Measurements from ENCODE around the gene TTC39B. TPM values are rescaled to one million over a fixed set of nuclear protein-coding genes. Genes with fewer than 3 reads are reported as not detected.
"Not testable (repeated sequence)": the region's sequence is repeated elsewhere in the genome, so short reads cannot be mapped to it uniquely, and the experiment has no call there.

The TTC39B gene
- total RNA-seq, 2 experiments from 2014 or later = 17.8 to 20.3 TPM

DNA sequence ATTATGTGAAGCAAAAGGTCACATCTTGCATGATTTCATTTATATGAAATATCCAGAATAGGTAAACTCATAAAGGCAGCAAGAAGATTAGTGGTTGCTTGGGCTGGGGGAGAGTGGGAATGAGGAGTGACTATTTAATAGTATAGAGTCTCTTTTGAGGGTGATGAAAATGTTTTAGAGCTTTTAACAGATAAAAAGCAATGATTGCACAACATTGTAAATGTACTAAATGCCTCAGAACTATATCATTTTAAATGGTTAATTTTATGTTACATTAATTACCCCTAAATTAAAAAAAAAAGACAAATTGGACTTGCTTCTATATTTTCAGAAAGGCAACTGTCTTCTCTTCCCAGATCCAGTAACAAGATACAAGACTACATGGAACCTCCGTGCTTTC, 21.9 kb upstream of the TTC39B start:
- no peak overlapping the region for H3K4me3 Mint-ChIP-seq
- H3K27ac Mint-ChIP-seq = no peak overlapping the region
- DNase-seq (no peak), ATAC-seq (no peak)
- no peaks in the 10 kb centered on the region for H3K4me1 Mint-ChIP-seq (ENCODE audit: low read depth)
- H3K27me3 Mint-ChIP-seq (ENCODE audit: low read depth) = peaks cover 3% of the 10 kb centered on the region
- ChIA-PET POLR2A (no interaction called here), CTCF (no interaction called here)
- peaks cover 6% of the 10 kb centered on the region for H3K9me3 Mint-ChIP-seq (ENCODE audit: insufficient read depth)
- H3K36me3 Mint-ChIP-seq (ENCODE audit: low read depth) = no peaks in the 10 kb centered on the region

DNA sequence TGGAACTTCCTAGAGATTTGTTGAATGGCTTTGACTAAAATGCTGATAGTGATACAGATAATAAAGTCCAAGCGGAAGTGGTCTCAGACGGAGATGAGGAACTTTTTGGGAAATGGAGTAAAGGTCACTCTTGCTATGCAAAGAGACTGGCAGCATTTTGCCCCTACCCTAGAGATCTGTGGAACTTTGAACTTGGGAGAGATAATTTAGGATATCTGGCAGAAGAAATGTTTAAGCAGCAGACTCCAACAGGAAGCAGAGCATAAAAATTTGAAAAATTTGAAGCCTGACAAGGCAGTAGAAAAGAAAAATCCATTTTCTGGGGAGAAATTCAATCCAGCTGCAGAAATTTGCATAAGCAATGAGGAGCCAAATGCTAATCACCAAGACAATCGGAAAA, 15.7 kb upstream of the TTC39B start:
- POLR2A ChIA-PET; H3K36me3 Mint-ChIP-seq (ENCODE audit: low read depth); H3K27ac Mint-ChIP-seq; DNase-seq; H3K4me1 Mint-ChIP-seq (ENCODE audit: low read depth); ATAC-seq; H3K27me3 Mint-ChIP-seq (ENCODE audit: low read depth); H3K4me3 Mint-ChIP-seq; CTCF ChIA-PET: not testable (repeated sequence)
- peaks cover 14% of the 10 kb centered on the region for H3K9me3 Mint-ChIP-seq (ENCODE audit: insufficient read depth)

DNA sequence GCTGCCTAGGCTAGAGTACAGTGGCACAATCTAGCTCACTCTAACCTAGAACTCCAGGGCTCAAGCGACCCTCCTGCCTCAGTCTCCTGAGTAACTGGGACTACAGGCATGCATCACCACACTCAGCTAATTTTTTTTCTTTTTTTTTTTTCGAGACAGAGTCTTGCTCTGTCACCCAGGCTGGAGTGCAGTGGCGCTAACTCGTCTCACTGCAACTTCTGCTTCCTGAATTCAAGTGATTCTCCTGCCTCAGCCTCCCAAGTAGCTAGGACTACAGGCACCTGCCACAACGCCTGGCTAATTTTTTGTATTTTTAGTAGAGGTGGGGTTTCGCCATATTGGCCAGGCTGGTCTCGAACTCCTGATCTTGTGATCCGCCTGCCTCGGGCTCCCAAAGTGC, 12.6 kb upstream of the TTC39B start:
- H3K36me3 Mint-ChIP-seq (ENCODE audit: low read depth); DNase-seq; POLR2A ChIA-PET; ATAC-seq; H3K27me3 Mint-ChIP-seq (ENCODE audit: low read depth); CTCF ChIA-PET; H3K4me3 Mint-ChIP-seq; H3K4me1 Mint-ChIP-seq (ENCODE audit: low read depth); H3K27ac Mint-ChIP-seq: not testable (repeated sequence)
- peaks cover 13% of the 10 kb centered on the region for H3K9me3 Mint-ChIP-seq (ENCODE audit: insufficient read depth)

DNA sequence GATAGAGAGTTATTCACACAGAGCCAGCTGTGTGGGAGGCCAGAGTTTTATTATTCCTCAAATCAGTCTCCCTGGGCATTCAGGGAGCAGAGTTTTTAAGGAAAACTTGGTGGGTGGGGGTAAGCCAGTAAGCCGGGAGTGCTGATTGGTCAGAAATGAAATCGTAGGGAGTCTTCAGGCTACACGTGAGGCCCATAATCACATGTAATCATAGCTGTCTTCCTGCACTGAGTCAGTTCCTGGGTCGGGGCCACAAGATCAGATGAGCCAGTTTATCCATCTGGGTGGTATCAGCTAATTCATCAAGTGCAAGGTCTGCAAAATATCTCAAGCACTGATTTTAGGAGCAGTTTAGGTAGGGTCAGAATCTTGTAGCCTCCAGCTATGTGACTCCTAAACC, 10.8 kb upstream of the TTC39B start:
- ChIA-PET POLR2A (no interaction called here), CTCF (interaction anchor here (0.8 kb wide), 1 partner anchor 14 kb away, joined by 3 read pairs; no protein-coding TSS in a partner anchor)
- DNase-seq (no peak), ATAC-seq (no peak)
- Mint-ChIP-seq H3K27me3 (ENCODE audit: low read depth) (no peaks in the 10 kb centered on the region), H3K27ac (no peak overlapping the region), H3K4me1 (ENCODE audit: low read depth) (no peaks in the 10 kb centered on the region), H3K9me3 (ENCODE audit: insufficient read depth) (peaks cover 6% of the 10 kb centered on the region), H3K36me3 (ENCODE audit: low read depth) (peaks cover 3% of the 10 kb centered on the region), H3K4me3 (no peak overlapping the region)

GRCh38 chr9:15311607-15312006, 4.6 kb upstream of the TTC39B start:
- H3K36me3 Mint-ChIP-seq (ENCODE audit: low read depth) = peaks cover 2% of the 10 kb centered on the region
- no peak overlapping the region for H3K4me3 Mint-ChIP-seq
- POLR2A ChIA-PET = interaction anchor here (1.1 kb wide), 1 partner anchor 12 kb away, joined by 3 read pairs; no protein-coding TSS in a partner anchor
- no peaks in the 10 kb centered on the region for H3K27me3 Mint-ChIP-seq (ENCODE audit: low read depth)
- ATAC-seq = no peak
- H3K9me3 Mint-ChIP-seq (ENCODE audit: insufficient read depth) = no peaks in the 10 kb centered on the region
- peak overlapping the region; percentile 53 for H3K27ac Mint-ChIP-seq
- DNase-seq = no peak
- peaks cover 30% of the 10 kb centered on the region for H3K4me1 Mint-ChIP-seq (ENCODE audit: low read depth)
- CTCF ChIA-PET = interaction anchor here (1.3 to 6.4 kb wide), 8 partner anchors 13 to 100 kb away, joined by 3 to 43 read pairs (median 6); no protein-coding TSS in a partner anchor

DNA sequence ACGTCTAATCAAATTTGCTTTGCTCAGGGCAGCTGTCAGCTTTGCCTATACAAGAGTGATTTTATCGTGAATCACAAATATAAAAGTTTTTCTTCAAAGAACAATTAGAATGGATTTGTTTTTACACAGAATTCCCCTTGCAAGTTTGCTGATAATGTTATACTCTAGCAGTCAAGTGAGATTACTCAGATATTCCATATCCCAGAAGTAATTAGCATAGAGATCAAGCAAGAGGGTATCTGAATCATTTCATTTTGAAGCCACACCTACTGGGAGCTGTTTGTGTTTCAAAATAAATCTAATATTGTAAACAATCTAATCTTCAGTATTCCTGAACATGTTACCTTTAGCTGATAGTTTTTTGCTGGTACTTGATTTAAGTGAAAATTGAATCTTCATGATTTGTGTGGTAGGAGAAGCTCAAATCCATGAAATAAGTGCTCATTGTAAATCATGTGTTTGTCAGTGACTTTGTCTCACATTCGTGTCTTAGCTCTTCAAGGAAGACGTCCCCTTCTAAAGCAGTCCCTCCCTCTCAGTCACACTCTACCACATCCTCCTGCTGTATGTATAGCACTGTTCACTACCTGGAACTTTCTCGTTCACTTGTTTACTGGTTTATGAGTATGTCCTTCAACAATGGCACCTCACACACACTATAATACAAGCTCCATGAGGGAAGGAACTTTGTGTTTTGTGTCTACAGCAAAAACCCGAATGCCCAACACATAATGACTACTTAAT, 3.3 kb upstream of the TTC39B start:
- POLR2A ChIA-PET = interaction anchor here (0.7 to 1.8 kb wide), 5 partner anchors 11 to 117 kb away, joined by 3 to 20 read pairs (median 5); partner anchors contain the start of gene SNAPC3
- CTCF ChIA-PET = interaction anchor here (0.7 to 6.4 kb wide), 13 partner anchors 11 to 223 kb away, joined by 3 to 43 read pairs (median 4); no protein-coding TSS in a partner anchor
- H3K27ac Mint-ChIP-seq = peak overlapping the region; percentile 84
- peaks cover 38% of the 10 kb centered on the region for H3K4me1 Mint-ChIP-seq (ENCODE audit: low read depth)
- no peaks in the 10 kb centered on the region for H3K9me3 Mint-ChIP-seq (ENCODE audit: insufficient read depth)
- H3K4me3 Mint-ChIP-seq = peak overlapping the region; percentile 44
- DNase-seq = peak; percentile 68
- ATAC-seq = peak; percentile 50
- H3K36me3 Mint-ChIP-seq (ENCODE audit: low read depth) = peaks cover 5% of the 10 kb centered on the region
- no peaks in the 10 kb centered on the region for H3K27me3 Mint-ChIP-seq (ENCODE audit: low read depth)

DNA sequence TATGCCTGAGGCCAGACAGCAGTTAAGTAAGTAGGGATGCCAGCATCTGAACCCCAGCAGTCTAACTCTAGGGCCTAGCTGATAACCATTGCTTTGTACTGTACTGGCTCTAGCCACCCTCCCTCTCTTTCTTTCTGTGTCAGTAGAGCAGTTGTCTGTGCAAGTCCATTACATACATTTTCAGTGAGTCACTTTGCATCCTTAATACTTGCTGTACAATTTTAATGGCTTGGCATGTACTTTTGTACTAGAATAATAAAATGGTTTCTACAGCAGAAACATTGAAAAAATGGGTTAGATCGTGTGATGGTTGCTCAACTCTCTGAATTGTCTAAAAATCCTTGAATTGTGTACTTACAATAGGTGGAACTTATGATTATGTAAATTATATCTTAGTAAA, 1.5 kb upstream of the TTC39B start:
- ChIA-PET POLR2A (interaction anchor here (1.5 to 2.1 kb wide), 2 partner anchors 15 to 114 kb away, joined by 4 to 9 read pairs; partner anchors contain the start of gene SNAPC3), CTCF (interaction anchor here (0.7 to 6.4 kb wide), 3 partner anchors 9 to 30 kb away, joined by 3 to 43 read pairs (median 35); no protein-coding TSS in a partner anchor)
- Mint-ChIP-seq H3K4me3 (peak overlapping the region; percentile 10), H3K4me1 (ENCODE audit: low read depth) (peaks cover 51% of the 10 kb centered on the region), H3K9me3 (ENCODE audit: insufficient read depth) (no peaks in the 10 kb centered on the region), H3K36me3 (ENCODE audit: low read depth) (peaks cover 16% of the 10 kb centered on the region), H3K27me3 (ENCODE audit: low read depth) (no peaks in the 10 kb centered on the region), H3K27ac (no peak overlapping the region)
- no peak for DNase-seq
- ATAC-seq = no peak

- ChIA-PET CTCF (interaction anchor here (0.9 to 6.4 kb wide), 6 partner anchors 8 to 115 kb away, joined by 3 to 43 read pairs (median 6); partner anchors contain the start of gene SNAPC3), POLR2A (interaction anchor here (1.3 to 2.4 kb wide), 4 partner anchors 8 to 15 kb away, joined by 3 to 16 read pairs (median 7); no protein-coding TSS in a partner anchor)
- ATAC-seq (no peak), DNase-seq (no peak)
- H3K9me3 Mint-ChIP-seq (ENCODE audit: insufficient read depth) = no peaks in the 10 kb centered on the region
- H3K27ac Mint-ChIP-seq = peak overlapping the region; percentile 77
- peaks cover 16% of the 10 kb centered on the region for H3K36me3 Mint-ChIP-seq (ENCODE audit: low read depth)
- H3K4me1 Mint-ChIP-seq (ENCODE audit: low read depth) = peaks cover 51% of the 10 kb centered on the region
- peak overlapping the region; percentile 99 for H3K4me3 Mint-ChIP-seq
- H3K27me3 Mint-ChIP-seq (ENCODE audit: low read depth) = no peaks in the 10 kb centered on the region
These were observed 466 bp upstream of the TTC39B start for GRCh38 chr9:15307523-15307841.

GRCh38 chr9:15306068-15306756, 804 bp downstream of the TTC39B start:
- POLR2A ChIA-PET = interaction anchor here (0.7 to 2.4 kb wide), 5 partner anchors 10 to 205 kb away, joined by 3 to 16 read pairs (median 3); partner anchors contain the start of gene PSIP1

GRCh38 chr9:15305470-15305869, 1.5 kb downstream of the TTC39B start:
- H3K9me3 Mint-ChIP-seq (ENCODE audit: insufficient read depth) = no peaks in the 10 kb centered on the region
- peak overlapping the region; percentile 79 for H3K27ac Mint-ChIP-seq
- H3K4me3 Mint-ChIP-seq = peak overlapping the region; percentile 99
- no peak for ATAC-seq
- POLR2A ChIA-PET = interaction anchor here (1.3 to 2.4 kb wide), 3 partner anchors 9 to 13 kb away, joined by 3 to 16 read pairs (median 3); no protein-coding TSS in a partner anchor
- peaks cover 52% of the 10 kb centered on the region for H3K4me1 Mint-ChIP-seq (ENCODE audit: low read depth)
- no peak for DNase-seq
- CTCF ChIA-PET = interaction anchor here (0.8 to 2.1 kb wide), 4 partner anchors 9 to 118 kb away, joined by 3 to 9 read pairs (median 6); partner anchors contain the start of gene SNAPC3
- H3K27me3 Mint-ChIP-seq (ENCODE audit: low read depth) = no peaks in the 10 kb centered on the region
- peaks cover 21% of the 10 kb centered on the region for H3K36me3 Mint-ChIP-seq (ENCODE audit: low read depth)

More at GRCh38 chr9:15306068-15306756, 804 bp downstream of the TTC39B start:
- Mint-ChIP-seq H3K4me1 (ENCODE audit: low read depth) (peaks cover 50% of the 10 kb centered on the region), H3K27ac (peak overlapping the region; percentile 79), H3K4me3 (peak overlapping the region; percentile 99), H3K9me3 (ENCODE audit: insufficient read depth) (no peaks in the 10 kb centered on the region), H3K27me3 (ENCODE audit: low read depth) (no peaks in the 10 kb centered on the region), H3K36me3 (ENCODE audit: low read depth) (peaks cover 17% of the 10 kb centered on the region)
- DNase-seq = peak; percentile 69
- ATAC-seq = peak; percentile 52
- CTCF ChIA-PET = interaction anchor here (0.8 to 6.4 kb wide), 7 partner anchors 10 to 117 kb away, joined by 3 to 43 read pairs (median 4); partner anchors contain the start of gene SNAPC3

DNA sequence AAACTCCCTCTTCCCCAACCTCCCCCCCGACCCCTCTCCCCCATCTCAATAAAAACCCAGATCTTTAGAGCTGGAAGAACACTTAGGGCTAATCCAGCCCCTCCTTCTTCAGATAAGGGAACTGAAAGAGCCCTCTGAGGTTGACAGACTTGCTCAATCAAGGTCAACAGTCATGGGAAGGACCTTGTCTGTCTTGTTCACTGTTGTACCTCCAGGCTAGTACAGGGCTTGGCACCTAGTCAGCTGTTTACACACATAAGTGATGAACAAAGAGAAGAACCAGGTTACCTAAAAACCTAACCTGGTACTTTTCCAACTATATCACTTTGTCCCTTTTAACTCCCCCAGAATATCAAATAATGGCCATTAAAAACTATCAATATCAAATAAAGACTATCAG, 2.4 kb downstream of the TTC39B start:
- H3K4me1 Mint-ChIP-seq (ENCODE audit: low read depth) = peaks cover 52% of the 10 kb centered on the region
- ATAC-seq = no peak
- peaks cover 21% of the 10 kb centered on the region for H3K36me3 Mint-ChIP-seq (ENCODE audit: low read depth)
- H3K27ac Mint-ChIP-seq = no peak overlapping the region
- ChIA-PET POLR2A (interaction anchor here (1.3 to 1.4 kb wide), 2 partner anchors 10 to 12 kb away, joined by 3 read pairs; no protein-coding TSS in a partner anchor), CTCF (interaction anchor here (0.6 to 2.1 kb wide), 3 partner anchors 91 to 118 kb away, joined by 3 to 9 read pairs (median 5); partner anchors contain the start of gene SNAPC3)
- peak overlapping the region; percentile 99 for H3K4me3 Mint-ChIP-seq
- no peak for DNase-seq
- no peaks in the 10 kb centered on the region for H3K27me3 Mint-ChIP-seq (ENCODE audit: low read depth)
- H3K9me3 Mint-ChIP-seq (ENCODE audit: insufficient read depth) = no peaks in the 10 kb centered on the region
